ENCODE measurements around the gene CHRNA3. TPM values are rescaled to one million over a fixed set of nuclear protein-coding genes. Genes with fewer than 3 reads are reported as not detected.

CHRNA3 gene
- total and polyA plus RNA-seq, 2 experiments from 2014 or later, result 1.7 to 2.3 TPM

GRCh38 chr15:78624651-78625590 lies 4.1 kb upstream of the CHRNA3 start:
- Histone ChIP-seq H4K20me1 (ENCODE audit: insufficient read depth, poor library complexity, severe bottlenecking) (no peaks in the 10 kb centered on the region), H3K4me2 (no peak overlapping the region), H3K36me3 (replicated peaks; ENCODE audit: insufficient read depth, low read depth) (no peaks in the 10 kb centered on the region), H3K9me2 (replicated peaks; ENCODE audit: insufficient read depth) (no peaks in the 10 kb centered on the region), H3K79me2 (no peaks in the 10 kb centered on the region), H3K27ac (no peak overlapping the region), H2AFZ (no peak overlapping the region), H3K4me1 (ENCODE audit: insufficient read depth) (no peaks in the 10 kb centered on the region), H3K27me3 (peaks cover 60% of the 10 kb centered on the region), H3K4me3 (no peak overlapping the region), H3K9me3 (ENCODE audit: low read depth) (no peaks in the 10 kb centered on the region)
- WGBS (ENCODE audit: low lambda C conversion rate, missing lambda C conversion rate), result 92% methylated on average over 17 of the region's 17 CpGs
- TF ChIP-seq EZH2 (IDR thresholded peaks at IDR 0.05; ENCODE audit: borderline replicate concordance) (no peak), CTCF (IDR thresholded peaks at IDR 0.05; ENCODE audit: poor library complexity) (no peak), EZH2phosphoT487 (IDR thresholded peaks at IDR 0.05; ENCODE audit: low read depth, severe bottlenecking, unreplicated experiment) (no peak)
- DNase-seq (ENCODE audit: low spot score), result no peak

DNA sequence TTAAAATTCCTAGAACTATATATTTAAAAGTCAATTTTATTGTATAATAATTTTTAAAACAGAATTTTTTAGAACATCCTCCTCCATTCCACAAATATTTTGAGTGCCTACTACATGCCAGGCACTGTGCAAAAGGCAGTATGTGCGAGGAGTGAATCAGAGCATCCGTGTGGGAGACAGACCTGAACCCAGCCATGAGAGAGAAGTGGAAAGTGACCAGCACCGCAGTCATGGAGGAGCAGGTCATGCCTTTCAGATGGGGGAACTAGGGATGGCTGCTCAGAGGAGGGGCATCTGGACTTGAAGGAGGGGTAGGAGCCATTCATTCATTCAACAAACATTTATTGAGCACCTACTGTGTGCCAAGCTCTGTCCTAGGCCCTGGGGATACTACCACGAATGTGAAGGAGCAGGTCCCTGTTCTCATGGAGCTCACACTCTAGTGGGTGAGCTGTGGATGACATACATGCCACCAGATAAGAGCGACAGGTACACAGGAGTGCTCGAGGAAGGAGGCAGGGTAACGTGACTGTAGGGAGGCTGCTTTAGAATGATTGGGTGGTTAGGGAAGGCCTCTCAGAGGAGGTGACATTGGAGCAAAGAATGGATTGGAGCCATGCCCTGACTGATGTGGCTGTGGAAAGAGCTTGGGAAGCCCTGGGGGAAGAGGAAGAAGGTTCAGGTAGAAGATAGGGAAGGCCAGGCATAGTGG lies 3.1 kb upstream of the CHRNA3 start:
- H3K79me2 ChIP-seq, result no peaks in the 10 kb centered on the region
- H3K4me2 ChIP-seq, result no peak overlapping the region
- H3K27ac ChIP-seq, result no peak overlapping the region
- H3K9me3 ChIP-seq (ENCODE audit: low read depth), result no peaks in the 10 kb centered on the region
- WGBS (ENCODE audit: low lambda C conversion rate, missing lambda C conversion rate), result 87% methylated on average over 7 of the region's 7 CpGs
- H2AFZ ChIP-seq, result no peak overlapping the region
- H3K36me3 ChIP-seq (replicated peaks; ENCODE audit: insufficient read depth, low read depth), result no peaks in the 10 kb centered on the region
- H3K27me3 ChIP-seq, result peaks cover 70% of the 10 kb centered on the region
- no peaks in the 10 kb centered on the region for H3K9me2 ChIP-seq (replicated peaks; ENCODE audit: insufficient read depth)
- no peak for DNase-seq (ENCODE audit: low spot score)
- TF ChIP-seq EZH2 (IDR thresholded peaks at IDR 0.05; ENCODE audit: borderline replicate concordance) (no peak), EZH2phosphoT487 (IDR thresholded peaks at IDR 0.05; ENCODE audit: low read depth, severe bottlenecking, unreplicated experiment) (no peak), CTCF (IDR thresholded peaks at IDR 0.05; ENCODE audit: poor library complexity) (no peak)
- H4K20me1 ChIP-seq (ENCODE audit: insufficient read depth, poor library complexity, severe bottlenecking), result no peaks in the 10 kb centered on the region
- no peak overlapping the region for H3K4me3 ChIP-seq
- H3K4me1 ChIP-seq (ENCODE audit: insufficient read depth), result no peaks in the 10 kb centered on the region

GRCh38 chr15:78621810-78622402 lies 1.1 kb upstream of the CHRNA3 start:
- no peaks in the 10 kb centered on the region for H3K9me2 ChIP-seq (replicated peaks; ENCODE audit: insufficient read depth)
- TF ChIP-seq EZH2phosphoT487 (IDR thresholded peaks at IDR 0.05; ENCODE audit: low read depth, severe bottlenecking, unreplicated experiment) (no peak), CTCF (IDR thresholded peaks at IDR 0.05; ENCODE audit: poor library complexity) (no peak), EZH2 (IDR thresholded peaks at IDR 0.05; ENCODE audit: borderline replicate concordance) (no peak)
- H3K4me3 ChIP-seq, result no peak overlapping the region
- H3K79me2 ChIP-seq, result no peaks in the 10 kb centered on the region
- no peaks in the 10 kb centered on the region for H3K9me3 ChIP-seq (ENCODE audit: low read depth)
- no peaks in the 10 kb centered on the region for H3K36me3 ChIP-seq (replicated peaks; ENCODE audit: insufficient read depth, low read depth)
- H3K27me3 ChIP-seq, result peaks cover 59% of the 10 kb centered on the region
- H3K27ac ChIP-seq, result no peak overlapping the region
- no peak overlapping the region for H2AFZ ChIP-seq
- H4K20me1 ChIP-seq (ENCODE audit: insufficient read depth, poor library complexity, severe bottlenecking), result no peaks in the 10 kb centered on the region
- no peak for DNase-seq (ENCODE audit: low spot score)
- H3K4me2 ChIP-seq, result no peak overlapping the region
- WGBS (ENCODE audit: low lambda C conversion rate, missing lambda C conversion rate), result 70% methylated on average over 10 of the region's 10 CpGs
- no peaks in the 10 kb centered on the region for H3K4me1 ChIP-seq (ENCODE audit: insufficient read depth)
